OCI-LY3 (cell line): Measurements from ENCODE around the gene KATNB1.

Experiments used
- CTCF ChIP-seq: fragments of 200-600, 300-600 bp; sonication (generic); IDR thresholded peaks from 2 replicates; pipeline ENCODE4 v1.5.1; 2014; ENCODE audit warnings: antibody characterized with exemption, low read length, low read depth
- EZH2phosphoT487 ChIP-seq: fragments of 200-600 bp; shearing (Covaris generic); IDR thresholded peaks from 2 replicates; pipeline ENCODE4 v1.6.1; 2018; ENCODE audit warnings: antibody characterized with exemption, mixed run types, low read depth

DNA sequence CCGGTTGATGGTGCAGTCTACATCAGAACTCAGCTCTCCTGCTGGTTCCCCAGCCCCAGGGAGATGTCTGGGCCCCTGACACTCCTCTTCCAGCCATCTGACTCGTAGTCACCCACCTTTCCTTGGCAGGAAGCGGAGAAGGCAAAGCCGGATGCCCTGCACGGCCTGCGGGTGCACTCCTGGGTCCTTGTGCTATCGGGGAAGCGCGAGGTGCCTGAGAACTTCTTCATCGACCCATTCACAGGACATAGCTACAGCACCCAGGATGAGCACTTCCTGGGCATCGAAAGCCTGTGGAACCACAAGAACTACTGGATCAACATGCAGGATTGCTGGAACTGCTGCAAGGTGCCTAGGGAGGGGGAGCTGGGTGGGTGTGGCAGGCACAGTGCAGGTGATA lies 28.2 kb upstream of the KATNB1 start:
- TF ChIP-seq CTCF (no peak), EZH2phosphoT487 (no peak)
